Caco-2 (cell line): ENCODE measurements around the gene TFB2M. TPM values are rescaled to one million over a fixed set of nuclear protein-coding genes. Genes with fewer than 3 reads are reported as not detected.

Experiments used
- BruUV-seq: library from RNA; stranded (reverse); fragments of 400-500 nt; replicated peaks from 2 replicates; lab custom pipeline; 2021; lab: Mats Ljungman, UMichigan
- CTCF ChIA-PET: fragments of 300-600 bp; sonication (Branson Sonifier 250); formaldehyde crosslinking; loops from one replicate; lab custom pipeline; 2022; ENCODE audit warnings: antibody characterized with exemption; lab: Charles Lee
- POLR2A ChIA-PET: fragments of 300-600 bp; sonication (Branson Sonifier 250); formaldehyde crosslinking; loops from one replicate; lab custom pipeline; 2022; ENCODE audit warnings: antibody characterized with exemption; lab: Charles Lee
- DNase-seq, 2 experiments: peaks; one replicate each; pipeline versions ENCODE4 v3.0.0 to v3.0.0-alpha.2; 2020 to 2022
- H3K27me3 ChIP-seq: replicated peaks from 2 replicates; pipeline ENCODE4 v1.6.0; 2011; ENCODE audit warnings: low read length; ENCODE audit not compliant: control insufficient read depth, insufficient read depth
- H3K36me3 ChIP-seq: 2 replicates; pipeline ENCODE4 v1.5.1; 2011; ENCODE audit warnings: low read length; ENCODE audit not compliant: control insufficient read depth, insufficient read depth
- H3K4me1 ChIP-seq: fragments of 250-450 bp; sonication (Bioruptor Pico); 2 replicates; pipeline ENCODE4 v1.5.1; 2020; ENCODE audit warnings: mild to moderate bottlenecking
- H3K4me3 ChIP-seq: 2 replicates; pipeline ENCODE4 v1.5.1; 2011; ENCODE audit warnings: low read depth, mild to moderate bottlenecking, control low read depth, low read length
- H3K9me3 ChIP-seq: fragments of 250-450 bp; sonication (Bioruptor Pico); 2 replicates; pipeline ENCODE4 v1.5.1; 2020; ENCODE audit warnings: mild to moderate bottlenecking, moderate library complexity
- H3K27ac Mint-ChIP-seq: one replicate; pipeline ENCODE4 v1.8.0; 2022; ENCODE audit warnings: mixed read lengths; ENCODE audit not compliant: unreplicated experiment
- H3K27me3 Mint-ChIP-seq: one replicate; pipeline ENCODE4 v1.8.0; 2022; ENCODE audit warnings: mixed read lengths; ENCODE audit not compliant: insufficient read depth, unreplicated experiment
- H3K36me3 Mint-ChIP-seq: one replicate; pipeline ENCODE4 v1.8.0; 2022; ENCODE audit warnings: mild to moderate bottlenecking, mixed read lengths; ENCODE audit not compliant: insufficient read depth, unreplicated experiment
- H3K4me1 Mint-ChIP-seq: one replicate; pipeline ENCODE4 v1.8.0; 2022; ENCODE audit warnings: low read depth, mixed read lengths; ENCODE audit not compliant: unreplicated experiment
- H3K4me3 Mint-ChIP-seq: one replicate; pipeline ENCODE4 v1.8.0; 2022; ENCODE audit warnings: mild to moderate bottlenecking, moderate library complexity, mixed read lengths; ENCODE audit not compliant: unreplicated experiment
- H3K9me3 Mint-ChIP-seq: one replicate; pipeline ENCODE4 v1.8.0; 2022; ENCODE audit warnings: mixed read lengths; ENCODE audit not compliant: unreplicated experiment
- CTCF ChIP-seq, 2 experiments: fragments of 200-600 bp in 1 of 2; IDR thresholded peaks; 1 replicate in 1 of 2; 2 replicates in 1 of 2; pipeline versions ENCODE4 v1.5.1 to v1.8.0; 2011 to 2022; ENCODE audit warnings: antibody characterized with exemption in 1 of 2, control low read depth in 1 of 2, inconsistent platforms in 1 of 2, low read depth in 1 of 2, low read length in 1 of 2, mild to moderate bottlenecking in 1 of 2, moderate library complexity in 1 of 2; ENCODE audit not compliant: insufficient read depth in 1 of 2, severe bottlenecking in 1 of 2, unreplicated experiment in 1 of 2
- intact Hi-C: fragments of 100-400 bp; cut with micrococcal nuclease; formaldehyde crosslinking; loops from one replicate; pipeline ENCODE4 v1.10.0; 2022; ENCODE audit not compliant: unreplicated experiment
- total RNA-seq: library from RNA; stranded (reverse); gene quantifications from 2 replicates; pipeline ENCODE4 v1.2.3, GENCODE V29; 2022

The TFB2M gene
- total RNA-seq, 1 experiment from 2014 or later: 23.9 TPM

- Mint-ChIP-seq H3K4me1 (peaks cover 8% of the 10 kb centered on the region), H3K27ac (peak overlapping the region; percentile 90), H3K27me3 (no peaks in the 10 kb centered on the region), H3K9me3 (no peaks in the 10 kb centered on the region), H3K4me3 (peak overlapping the region; percentile 93), H3K36me3 (peaks cover 26% of the 10 kb centered on the region)
- no TSS peak for BruUV-seq
- DNase-seq: no peak
- Histone ChIP-seq H3K9me3 (no peaks in the 10 kb centered on the region), H3K4me1 (peaks cover 4% of the 10 kb centered on the region; the same call in 1 of the 2 replicates), H3K4me3 (peak overlapping the region; percentile 71), H3K36me3 (no peaks in the 10 kb centered on the region), H3K27me3 (no peaks in the 10 kb centered on the region)
- ChIA-PET POLR2A (interaction anchor here (0.6 kb wide), 1 partner anchor 41 kb away, joined by 3 read pairs; no protein-coding TSS in a partner anchor), CTCF (no interaction called here)
- TF ChIP-seq CTCF (IDR thresholded peaks at IDR 0.05; ENCODE audit: insufficient read depth in 1 of 2, low read depth in 1 of 2, low read length in 1 of 2, severe bottlenecking in 1 of 2, unreplicated experiment in 1 of 2): no peak
- intact Hi-C loops: loop anchor here (1.0 to 2.0 kb wide), 2 partner anchors 16 to 41 kb away; no protein-coding TSS in a partner anchor
Observed at GRCh38 chr1:246566813-246567645, 968 bp upstream of the TFB2M start.

DNA sequence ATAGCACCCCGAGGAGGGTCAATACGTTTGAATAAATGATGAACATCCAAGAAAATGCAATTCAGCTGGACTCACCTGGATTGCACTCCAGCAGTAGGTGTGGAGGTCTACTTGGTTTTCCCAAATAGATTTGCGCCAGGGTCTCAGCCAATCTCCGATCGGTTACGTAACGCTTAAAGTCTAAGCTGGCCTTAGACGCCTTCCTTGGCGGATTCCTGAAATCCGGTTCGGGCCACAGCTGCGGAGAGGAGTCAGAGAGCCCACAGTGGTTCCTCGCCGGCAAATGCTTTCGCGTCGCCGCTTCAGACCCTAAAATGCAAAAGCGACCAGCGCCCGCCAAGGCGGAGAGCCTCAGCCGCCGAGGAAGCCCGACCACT, 322 bp downstream of the TFB2M start:
- no peaks in the 10 kb centered on the region for H3K27me3 Mint-ChIP-seq
- no peaks in the 10 kb centered on the region for H3K27me3 ChIP-seq
- peak overlapping the region; percentile 71 for H3K4me3 ChIP-seq
- TF ChIP-seq CTCF (IDR thresholded peaks at IDR 0.05; ENCODE audit: insufficient read depth in 1 of 2, low read depth in 1 of 2, low read length in 1 of 2, severe bottlenecking in 1 of 2, unreplicated experiment in 1 of 2): no peak
- POLR2A ChIA-PET: interaction anchor here (0.7 kb wide), 1 partner anchor 159 kb away, joined by 3 read pairs; no protein-coding TSS in a partner anchor
- TSS peak; percentile 34 for BruUV-seq
- no peaks in the 10 kb centered on the region for H3K36me3 ChIP-seq
- peak overlapping the region; percentile 93 for H3K4me3 Mint-ChIP-seq
- no peaks in the 10 kb centered on the region for H3K9me3 ChIP-seq
- no peaks in the 10 kb centered on the region for H3K9me3 Mint-ChIP-seq
- peaks cover 26% of the 10 kb centered on the region for H3K36me3 Mint-ChIP-seq
- H3K4me1 Mint-ChIP-seq: peaks cover 8% of the 10 kb centered on the region
- peaks cover 4% of the 10 kb centered on the region; the same call in 1 of the 2 replicates for H3K4me1 ChIP-seq
- peak overlapping the region; percentile 90 for H3K27ac Mint-ChIP-seq
- DNase-seq: peak in 1 of 2 experiments; percentile 74
- intact Hi-C loops: loop anchor here (1.0 to 2.0 kb wide), 2 partner anchors 17 to 43 kb away; no protein-coding TSS in a partner anchor
- CTCF ChIA-PET: interaction anchor here (0.6 to 0.7 kb wide), 2 partner anchors 34 to 824 kb away, joined by 4 to 6 read pairs; no protein-coding TSS in a partner anchor
